HepG2 (cell line): ENCODE results near the gene PIGBOS1. TPM values are rescaled to one million over a fixed set of nuclear protein-coding genes. Genes with fewer than 3 reads are reported as not detected.

Source experiments
- AFF4 ChIP-seq: sonication (generic); formaldehyde crosslinking; IDR thresholded peaks from 2 replicates; pipeline ENCODE4 v1.4.0; 2020; ENCODE audit warnings: missing genetic modification reagents
- ATAD3A ChIP-seq: sonication (generic); formaldehyde crosslinking; IDR thresholded peaks from 2 replicates; pipeline ENCODE4 v1.4.0; 2020; ENCODE audit warnings: missing genetic modification reagents
- BHLHE40 ChIP-seq: IDR thresholded peaks from 2 replicates; pipeline ENCODE4 v1.6.1; 2011; ENCODE audit warnings: low read length, improper control_type of control experiment
- CBX2 ChIP-seq, 2 experiments: fragments of 200-600 bp in 1 of 2; sonication (generic); formaldehyde crosslinking in 1 of 2; IDR thresholded peaks; 2 replicates each; pipeline versions ENCODE4 v1.7.0 to v1.8.1; 2018 to 2022; ENCODE audit warnings: low read depth in 2 of 2, low read length in 1 of 2, mild to moderate bottlenecking in 1 of 2, missing genetic modification reagents in 1 of 2
- CTCF ChIP-seq: sonication (generic); formaldehyde crosslinking; IDR thresholded peaks from 2 replicates; pipeline ENCODE4 v1.5.0; 2020; ENCODE audit warnings: mild to moderate bottlenecking, missing genetic modification reagents, moderate library complexity
- HNF4G ChIP-seq, 2 experiments: sonication (generic) in 1 of 2; formaldehyde crosslinking in 1 of 2; IDR thresholded peaks; 2 replicates each; pipeline versions ENCODE4 v1.4.0 to v1.6.1; 2011 to 2020; ENCODE audit warnings: borderline replicate concordance in 2 of 2, low read depth in 2 of 2, mild to moderate bottlenecking in 2 of 2, low read length in 1 of 2, missing genetic modification reagents in 1 of 2, moderate library complexity in 1 of 2
- LCORL ChIP-seq, 2 experiments: fragments of 450-650 bp in 1 of 2; sonication (generic) in 1 of 2; formaldehyde crosslinking in 1 of 2; IDR thresholded peaks; 2 replicates each; pipeline versions ENCODE4 v1.5.0 to v1.6.1; 2017 to 2020; ENCODE audit warnings: antibody characterized with exemption in 1 of 2, missing genetic modification reagents in 1 of 2
- MYC ChIP-seq: sonication (generic); formaldehyde crosslinking; IDR thresholded peaks from 2 replicates; pipeline ENCODE4 v1.9.0; 2021; ENCODE audit warnings: missing genetic modification reagents, borderline replicate concordance
- PTBP1 ChIP-seq: fragments of 200-400 bp; formaldehyde crosslinking; IDR thresholded peaks from 2 replicates; pipeline ENCODE4 v1.6.1; 2018; ENCODE audit warnings: low read length, low read depth; ENCODE audit not compliant: poor library complexity, severe bottlenecking
- RBM22 ChIP-seq: fragments of 200-400 bp; formaldehyde crosslinking; optimal IDR thresholded peaks from 2 replicates; pipeline ENCODE3; 2017; ENCODE audit warnings: mild to moderate bottlenecking, low read length, moderate library complexity
- SMARCC2 ChIP-seq: fragments of 450-650 bp; IDR thresholded peaks from 2 replicates; pipeline ENCODE4 v1.6.1; 2017; ENCODE audit warnings: antibody characterized with exemption, mild to moderate bottlenecking
- SOX6 ChIP-seq, 2 experiments: fragments of 450-650 bp in 1 of 2; sonication (generic) in 1 of 2; formaldehyde crosslinking in 1 of 2; IDR thresholded peaks; 2 replicates each; pipeline versions ENCODE4 v1.4.0 to v1.6.1; 2017 to 2020; ENCODE audit warnings: antibody characterized with exemption in 1 of 2, mild to moderate bottlenecking in 1 of 2, missing genetic modification reagents in 1 of 2
- TAF1 ChIP-seq: sonication (generic); formaldehyde crosslinking; IDR thresholded peaks from 2 replicates; pipeline ENCODE4 v1.4.0; 2020; ENCODE audit warnings: missing genetic modification reagents
- TERF1 ChIP-seq: sonication (generic); formaldehyde crosslinking; IDR thresholded peaks from 2 replicates; pipeline ENCODE4 v1.8.0; 2022; ENCODE audit warnings: mild to moderate bottlenecking, missing genetic modification reagents, moderate library complexity
- YY1 ChIP-seq: IDR thresholded peaks from 2 replicates; pipeline ENCODE4 v1.6.1; 2011; ENCODE audit warnings: low read length, low read depth, moderate library complexity, mild to moderate bottlenecking; ENCODE audit not compliant: insufficient read depth, insufficient replicate concordance
- ZFP36L1 ChIP-seq: sonication (generic); formaldehyde crosslinking; IDR thresholded peaks from 2 replicates; pipeline ENCODE4 v1.8.0; 2022; ENCODE audit warnings: mild to moderate bottlenecking, missing genetic modification reagents, moderate library complexity
- ZMYM4 ChIP-seq: sonication (generic); formaldehyde crosslinking; IDR thresholded peaks from 2 replicates; pipeline ENCODE4 v1.8.1; 2023; ENCODE audit warnings: mild to moderate bottlenecking, missing genetic modification reagents
- ZNF24 ChIP-seq: fragments of 450-650 bp; IDR thresholded peaks from 2 replicates; pipeline ENCODE4 v1.6.1; 2017; ENCODE audit warnings: antibody characterized with exemption, mild to moderate bottlenecking
- ZNF468 ChIP-seq: sonication (generic); formaldehyde crosslinking; IDR thresholded peaks from 2 replicates; pipeline ENCODE4 v1.8.0; 2022; ENCODE audit warnings: mild to moderate bottlenecking, moderate library complexity, missing genetic modification reagents
- ZNF720 ChIP-seq: sonication (generic); formaldehyde crosslinking; IDR thresholded peaks from 2 replicates; pipeline ENCODE4 v1.4.0; 2020; ENCODE audit warnings: missing genetic modification reagents
- ZNF878 ChIP-seq: sonication (generic); formaldehyde crosslinking; IDR thresholded peaks from 2 replicates; pipeline ENCODE4 v1.8.1; 2023; ENCODE audit warnings: mild to moderate bottlenecking, missing genetic modification reagents, moderate library complexity
- polyA plus RNA-seq, 8 experiments: library from polyadenylated mRNA; depleted of rRNA in 3 of 8; stranded (reverse) in 7 of 8; unstranded in 1 of 8; fragments of >200 nt; fragmentation: Illumina TruSeq in 4 of 8; extraction: Trizol in 4 of 8; gene quantifications; 2 replicates each; pipeline versions ENCODE4 v1.2.1 to v1.2.3, GENCODE V29; 2011 to 2016; ENCODE audit warnings: low read depth in 4 of 8, missing spikeins in 1 of 8, mixed read lengths in 1 of 8; ENCODE audit not compliant: insufficient read depth in 1 of 8
- total RNA-seq, 5 experiments: library from RNA; depleted of rRNA; stranded (reverse); fragments of >200 nt; fragmentation: Illumina TruSeq; extraction: Trizol; gene quantifications; 2 replicates each; pipeline ENCODE4 v1.2.3, GENCODE V29; 2016; ENCODE audit warnings: low read depth in 1 of 5

PIGBOS1 gene
- total and polyA plus RNA-seq, 2 of the 13 experiments (the other 11 are each of a cell fraction or from before 2014, with no cell fraction given): 14.8 to 22.1 TPM

- TF ChIP-seq AFF4 (CRISPR knock-in tag) (no peak), PTBP1 (peak; percentile 61), SOX6 (IDR thresholded peaks at IDR 0.05) (no peak), SOX6 (CRISPR knock-in tag; IDR thresholded peaks at IDR 0.05) (no peak; the same call in 1 of the 2 replicates), ZNF24 (no peak; the same call in 1 of the 2 replicates), HNF4G (IDR thresholded peaks at IDR 0.05; ENCODE audit: borderline replicate concordance, low read depth, low read length) (no peak), HNF4G (CRISPR knock-in tag; IDR thresholded peaks at IDR 0.05; ENCODE audit: borderline replicate concordance, low read depth) (no peak), ZNF468 (CRISPR knock-in tag) (0 out of 2 replicates have a peak, but pooled peaks have one; percentile 40), ZMYM4 (CRISPR knock-in tag) (peak; percentile 96), SMARCC2 (no peak), ZFP36L1 (CRISPR knock-in tag) (no peak), YY1 (peak; percentile 84), RBM22 (no peak), MYC (CRISPR knock-in tag) (peak; percentile 81; the same call in 1 of the 2 replicates), LCORL (IDR thresholded peaks at IDR 0.05) (no peak; the same call in 1 of the 2 replicates), LCORL (CRISPR knock-in tag; IDR thresholded peaks at IDR 0.05) (peak; percentile 60), CTCF (CRISPR knock-in tag) (peak; percentile 29), ZNF720 (CRISPR knock-in tag) (no peak), BHLHE40 (no peak), ATAD3A (CRISPR knock-in tag) (no peak), TERF1 (no peak), ZNF878 (CRISPR knock-in tag) (0 out of 2 replicates have a peak, but pooled peaks have one; percentile 33), CBX2 (IDR thresholded peaks at IDR 0.05; ENCODE audit: low read depth, low read length) (no peak), CBX2 (CRISPR knock-in tag; IDR thresholded peaks at IDR 0.05; ENCODE audit: low read depth) (no peak), TAF1 (CRISPR knock-in tag) (peak; percentile 89)
Observed at GRCh38 chr15:55318588-55319494, at the start of gene PIGBOS1, which contains the start of gene PIGB (continued).
